HG02678 (cell line): Measurements from ENCODE around the gene GATM.

Source experiments
- ATAC-seq: cut with Tn5 transposase; IDR thresholded peaks from one replicate; pipeline ENCODE4 v1.9.1; 2021; ENCODE audit warnings: mild to moderate bottlenecking, moderate library complexity; ENCODE audit not compliant: unreplicated experiment

GATM gene, protein sequence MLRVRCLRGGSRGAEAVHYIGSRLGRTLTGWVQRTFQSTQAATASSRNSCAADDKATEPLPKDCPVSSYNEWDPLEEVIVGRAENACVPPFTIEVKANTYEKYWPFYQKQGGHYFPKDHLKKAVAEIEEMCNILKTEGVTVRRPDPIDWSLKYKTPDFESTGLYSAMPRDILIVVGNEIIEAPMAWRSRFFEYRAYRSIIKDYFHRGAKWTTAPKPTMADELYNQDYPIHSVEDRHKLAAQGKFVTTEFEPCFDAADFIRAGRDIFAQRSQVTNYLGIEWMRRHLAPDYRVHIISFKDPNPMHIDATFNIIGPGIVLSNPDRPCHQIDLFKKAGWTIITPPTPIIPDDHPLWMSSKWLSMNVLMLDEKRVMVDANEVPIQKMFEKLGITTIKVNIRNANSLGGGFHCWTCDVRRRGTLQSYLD

DNA sequence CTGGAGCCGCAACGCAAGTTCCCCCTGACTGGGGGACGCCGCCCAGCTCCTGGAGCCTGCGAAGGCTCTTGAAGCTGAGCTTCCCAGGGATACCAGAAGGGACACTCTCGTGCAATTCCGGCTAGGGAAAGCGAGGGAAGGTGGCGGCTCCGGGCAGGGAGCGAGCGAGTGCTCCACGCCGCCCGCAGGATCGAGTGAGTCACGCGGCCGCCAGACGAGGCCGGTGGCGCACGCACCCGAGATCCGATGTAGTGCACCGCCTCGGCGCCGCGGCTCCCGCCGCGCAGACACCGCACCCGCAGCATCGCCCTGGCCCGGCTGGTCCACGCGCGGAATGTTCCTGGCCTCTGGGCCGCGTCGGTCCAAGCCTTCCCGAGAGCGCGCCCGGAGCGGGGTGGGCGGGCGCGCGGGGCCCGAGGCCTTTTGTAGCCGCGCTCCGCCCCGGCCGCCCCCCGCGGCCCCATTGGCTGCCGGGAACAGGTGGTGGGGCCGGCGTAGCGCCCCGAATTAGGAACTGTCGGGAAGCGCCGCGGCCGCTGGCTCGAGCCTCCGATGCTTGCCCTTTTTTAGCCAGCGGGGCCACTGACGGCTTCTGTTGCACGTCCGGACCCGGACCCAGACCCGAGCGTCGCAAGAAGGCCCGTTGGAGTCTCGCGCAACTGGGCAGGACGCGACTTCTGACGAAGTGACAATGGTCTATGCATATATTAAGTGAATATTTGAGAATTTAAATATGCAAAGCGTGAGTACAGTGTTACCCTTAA, at the start of gene GATM:
Gene GATM (minus strand): TSS at position 396 of the 764 bp plus-strand sequence. CDS start 91 bp downstream, at position 305.
- ATAC-seq, result peak; percentile 87

- no peak for ATAC-seq
Measured at GRCh38 chr15:45427085-45427484, 48.7 kb upstream of the GATM start.

DNA sequence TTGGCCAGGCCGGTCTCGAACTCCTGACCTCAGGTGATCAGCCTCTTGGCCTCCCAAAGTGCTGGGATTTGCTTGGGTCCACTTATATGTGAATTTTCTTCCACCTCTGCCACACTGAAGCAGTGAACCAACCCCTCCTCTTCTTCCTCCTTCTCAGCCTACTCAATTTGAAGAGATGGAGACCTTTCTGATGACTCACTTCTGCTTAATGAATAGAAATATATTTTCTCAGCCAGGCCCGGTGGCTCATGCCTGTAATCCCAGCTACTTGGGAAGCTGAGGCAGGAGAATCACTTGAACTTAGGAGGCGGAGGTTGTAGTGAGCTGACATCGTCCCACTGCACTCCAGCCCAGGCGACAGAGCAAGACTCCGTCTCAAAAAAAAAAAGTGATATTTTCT, 46.8 kb upstream of the GATM start:
- no peak for ATAC-seq

GRCh38 chr15:45424429-45424828, 46.1 kb upstream of the GATM start:
- ATAC-seq, result no peak

DNA sequence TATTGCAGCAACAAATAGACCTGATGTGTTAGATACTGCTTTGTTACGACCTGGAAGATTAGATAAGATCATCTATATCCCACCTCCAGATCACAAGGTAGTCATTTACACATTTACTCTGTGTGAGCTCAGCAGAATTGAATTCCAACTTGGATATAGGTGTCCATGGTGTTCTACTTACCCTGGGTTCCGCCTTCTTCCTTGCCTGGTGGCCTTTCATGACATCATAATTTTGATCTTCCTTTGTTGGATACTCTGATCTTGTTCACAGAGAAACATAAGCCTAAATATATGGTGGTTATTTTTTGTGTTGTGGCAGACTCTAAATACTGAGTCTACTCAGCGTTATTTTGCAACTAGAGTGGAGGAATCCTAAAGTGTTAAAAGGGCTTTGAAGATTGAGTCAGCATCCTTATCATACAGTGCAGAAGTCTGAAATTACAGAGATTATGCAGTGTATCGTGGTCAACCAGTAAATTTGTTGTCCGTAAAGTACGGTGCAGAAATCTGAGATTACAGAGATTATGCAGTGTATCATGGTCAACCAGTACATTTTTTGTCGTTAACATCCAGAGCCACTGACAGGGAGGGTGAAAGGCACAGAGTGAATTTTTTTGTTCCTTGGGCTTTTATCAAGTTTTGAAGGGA, 39.1 kb upstream of the GATM start:
- ATAC-seq, result no peak

DNA sequence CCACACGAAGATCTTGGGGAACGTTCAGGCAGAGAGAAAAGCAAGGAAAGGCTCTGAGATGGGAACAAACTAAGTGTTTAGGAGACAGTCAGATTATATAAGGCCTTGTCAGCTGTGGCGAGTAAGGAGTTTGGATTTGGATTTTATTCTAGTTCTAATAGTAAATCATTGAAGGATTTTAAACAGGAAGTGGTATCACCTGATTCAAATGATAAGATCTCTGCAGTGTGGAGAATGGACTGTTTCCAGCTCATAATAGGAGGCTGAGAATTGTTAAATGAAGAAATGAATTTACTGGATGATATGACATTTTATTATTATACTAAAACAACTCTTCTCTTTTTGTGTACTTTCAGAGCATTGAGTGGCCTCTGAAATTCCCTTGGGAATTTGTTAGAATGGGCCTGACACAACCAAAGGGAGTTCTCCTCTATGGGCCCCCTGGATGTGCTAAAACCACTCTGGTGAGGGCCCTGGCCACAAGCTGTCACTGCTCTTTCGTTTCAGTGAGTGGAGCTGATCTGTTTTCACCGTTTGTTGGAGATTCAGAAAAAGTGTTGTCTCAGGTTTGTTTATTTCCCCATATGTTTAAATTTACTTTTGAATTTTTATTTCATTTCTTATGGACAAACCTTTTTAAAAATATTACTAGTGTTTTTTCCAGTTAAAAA, 36.0 kb upstream of the GATM start:
- no peak for ATAC-seq

GRCh38 chr15:45409596-45409995, 31.3 kb upstream of the GATM start:
- no peak for ATAC-seq

DNA sequence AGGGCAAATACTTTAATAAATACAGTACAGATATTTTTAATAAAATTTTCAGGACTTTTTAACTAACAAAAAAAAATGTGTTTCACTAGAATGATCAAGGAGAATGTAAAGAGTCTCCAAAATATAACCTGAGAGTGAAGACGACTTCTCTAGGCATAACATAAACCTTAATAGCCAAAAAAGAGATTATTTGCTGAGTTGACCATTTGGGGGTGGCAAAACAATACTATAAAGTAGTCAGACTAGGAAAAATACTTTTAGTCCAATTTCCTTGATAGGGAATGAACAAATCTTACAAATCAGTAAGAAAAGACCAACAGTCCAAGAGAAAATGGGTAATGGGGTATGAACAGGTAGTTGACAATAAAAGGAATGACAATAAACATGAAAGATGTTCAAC, 29.4 kb upstream of the GATM start:
- no peak for ATAC-seq

DNA sequence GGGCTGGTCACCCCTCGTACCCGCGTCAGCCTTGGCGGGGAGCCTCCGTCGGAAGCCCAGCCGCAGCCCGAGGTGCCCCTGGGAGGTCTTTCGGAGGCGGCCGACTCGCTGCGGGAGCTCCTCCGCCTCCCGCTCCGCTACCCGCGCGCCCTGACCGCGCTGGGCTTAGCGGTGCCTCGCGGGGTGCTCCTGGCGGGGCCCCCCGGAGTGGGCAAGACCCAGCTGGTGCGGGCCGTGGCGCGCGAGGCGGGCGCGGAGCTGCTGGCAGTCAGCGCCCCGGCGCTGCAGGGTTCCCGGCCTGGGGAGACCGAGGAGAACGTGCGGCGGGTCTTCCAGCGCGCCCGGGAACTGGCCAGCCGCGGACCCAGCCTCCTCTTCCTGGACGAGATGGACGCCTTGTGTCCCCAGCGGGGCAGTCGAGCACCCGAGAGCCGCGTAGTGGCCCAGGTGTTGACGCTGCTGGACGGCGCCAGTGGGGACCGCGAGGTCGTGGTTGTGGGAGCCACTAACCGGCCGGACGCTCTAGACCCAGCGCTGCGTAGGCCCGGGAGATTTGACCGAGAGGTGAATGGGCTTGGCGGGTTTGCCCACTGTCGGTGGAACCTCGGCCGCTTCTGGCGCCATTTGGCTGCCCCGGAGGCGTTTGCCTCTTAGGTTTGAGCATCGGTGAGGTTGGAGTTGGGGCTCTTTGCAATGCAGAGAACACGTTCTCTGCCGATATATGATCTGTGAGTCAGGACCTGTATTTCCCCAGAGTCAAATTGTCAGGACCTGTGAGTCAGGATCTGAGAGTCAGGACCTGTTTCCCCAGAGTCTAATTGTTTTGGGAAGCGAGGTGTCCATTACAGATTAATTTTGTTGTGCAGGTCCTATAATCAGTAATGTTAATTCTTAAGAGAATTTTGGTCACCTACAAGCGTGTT, 24.9 kb upstream of the GATM start:
- ATAC-seq, result peak; percentile 30

- peak; percentile 89 for ATAC-seq
Measured at GRCh38 chr15:45402162-45402954, 24.0 kb upstream of the GATM start.

GRCh38 chr15:45401665-45402161, 23.4 kb upstream of the GATM start:
- no peak for ATAC-seq

- no peak for ATAC-seq
Measured at GRCh38 chr15:45399381-45400212, 21.3 kb upstream of the GATM start.

- ATAC-seq, result no peak
Measured at GRCh38 chr15:45397116-45397665, 18.8 kb upstream of the GATM start.

DNA sequence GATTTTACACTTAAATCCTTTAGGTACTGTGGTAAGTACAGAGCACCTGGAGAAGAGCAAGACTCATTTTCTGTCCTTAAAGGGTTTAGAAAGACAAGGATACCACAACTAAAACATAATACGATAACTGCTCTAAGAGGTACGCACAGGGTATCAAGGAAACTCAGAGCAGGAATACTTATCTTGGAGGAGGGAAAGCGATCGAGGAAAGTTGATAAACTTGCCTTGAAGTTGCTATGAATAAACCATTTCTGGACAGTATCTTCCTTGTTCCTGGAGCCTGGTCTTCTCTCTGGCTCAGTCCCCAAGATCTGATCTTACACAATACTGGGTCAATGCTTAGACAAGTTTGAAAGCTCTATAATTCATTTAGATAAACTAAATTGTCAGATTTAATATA, 17.6 kb upstream of the GATM start:
- ATAC-seq, result no peak

DNA sequence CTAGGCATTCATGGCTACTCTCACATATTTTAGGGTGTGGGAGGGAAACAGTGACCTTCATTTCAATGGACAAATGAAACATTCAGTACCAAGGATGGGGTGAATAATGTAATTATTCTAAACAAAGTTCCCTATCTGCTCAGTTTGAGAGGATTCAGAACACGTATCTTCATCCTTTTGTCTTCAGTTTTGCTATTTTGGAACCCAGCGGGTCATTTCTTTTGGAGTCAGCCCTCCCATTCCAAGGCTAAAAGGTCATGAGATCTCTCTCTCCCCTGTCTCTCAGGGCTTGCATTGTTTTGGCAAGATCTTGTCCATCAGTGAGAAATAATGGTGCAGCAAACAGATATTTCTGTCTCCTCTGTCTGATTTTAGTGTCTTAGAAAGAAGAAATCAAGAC, 16.3 kb upstream of the GATM start:
- ATAC-seq, result no peak

DNA sequence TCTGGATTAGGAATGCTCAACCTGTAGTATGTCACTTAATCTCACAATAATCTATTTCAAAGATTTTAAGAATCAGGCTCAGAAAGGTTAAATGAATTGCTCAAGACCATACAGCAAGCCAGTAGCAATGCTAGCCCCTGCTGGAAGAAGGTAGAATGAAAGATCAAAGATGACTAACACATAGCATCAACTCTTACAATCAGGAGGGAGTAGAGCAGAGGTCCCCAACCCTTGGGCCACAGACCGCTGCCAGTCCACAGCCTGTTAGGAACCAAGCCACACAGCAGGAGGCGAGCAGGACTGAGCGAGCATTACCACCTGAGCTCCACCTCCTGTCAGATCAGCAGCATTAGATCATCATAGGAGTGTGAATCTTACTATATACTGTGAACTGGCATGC, 15.5 kb upstream of the GATM start:
- no peak for ATAC-seq

GRCh38 chr15:45392584-45392855, 14.2 kb upstream of the GATM start:
- ATAC-seq, result no peak
